K562 (cell line): Measurements from ENCODE around the gene AGPAT4.

Source experiments
- KDM2B ChIP-seq: fragments of 250-450 bp; sonication (Bioruptor Pico); IDR thresholded peaks from 2 replicates; pipeline ENCODE4 v1.8.0; 2021; ENCODE audit warnings: mild to moderate bottlenecking, moderate library complexity
- RAD21 ChIP-seq, 2 experiments: fragments of 250-450 bp in 1 of 2; fragments of 450-650 bp in 1 of 2; sonication (Bioruptor Pico) in 1 of 2; formaldehyde crosslinking in 1 of 2; IDR thresholded peaks in 1 of 2; conservative IDR thresholded peaks in 1 of 2; 2 replicates each; pipeline versions ENCODE4 v1.4.0 to v1.8.0; 2020 to 2022; ENCODE audit warnings: mild to moderate bottlenecking in 2 of 2, moderate library complexity in 1 of 2
- TCF7 ChIP-seq: sonication (generic); IDR thresholded peaks from 2 replicates; pipeline ENCODE4 v1.6.1; 2016; ENCODE audit warnings: antibody characterized with exemption, borderline replicate concordance
- TF ChIP-seq, protein P1 (sequence below): fragments of 250-450 bp; sonication (Bioruptor Pico); IDR thresholded peaks from 2 replicates; pipeline ENCODE4 v1.5.0; 2020; ENCODE audit warnings: mild to moderate bottlenecking

- TF ChIP-seq KDM2B (no peak), RAD21 (CRISPR knock-in tag; conservative IDR thresholded peaks at IDR 0.05 in 1 of 2, IDR thresholded peaks at IDR 0.05 in 1 of 2) (peak; percentile 2 to 14; a peak in 2 of 4 replicates), TCF7 (no peak)
- TF ChIP-seq, protein P1, sequence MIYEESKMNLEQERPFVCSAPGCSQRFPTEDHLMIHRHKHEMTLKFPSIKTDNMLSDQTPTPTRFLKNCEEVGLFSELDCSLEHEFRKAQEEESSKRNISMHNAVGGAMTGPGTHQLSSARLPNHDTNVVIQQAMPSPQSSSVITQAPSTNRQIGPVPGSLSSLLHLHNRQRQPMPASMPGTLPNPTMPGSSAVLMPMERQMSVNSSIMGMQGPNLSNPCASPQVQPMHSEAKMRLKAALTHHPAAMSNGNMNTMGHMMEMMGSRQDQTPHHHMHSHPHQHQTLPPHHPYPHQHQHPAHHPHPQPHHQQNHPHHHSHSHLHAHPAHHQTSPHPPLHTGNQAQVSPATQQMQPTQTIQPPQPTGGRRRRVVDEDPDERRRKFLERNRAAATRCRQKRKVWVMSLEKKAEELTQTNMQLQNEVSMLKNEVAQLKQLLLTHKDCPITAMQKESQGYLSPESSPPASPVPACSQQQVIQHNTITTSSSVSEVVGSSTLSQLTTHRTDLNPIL (CRISPR knock-in tag): no peak
Measured at GRCh38 chr6:161226009-161226964, 47.6 kb downstream of the AGPAT4 start.
